Endometrium (tissue), 2 donors: ENCODE results near the gene ATP10A.

Experiments used
- FAIRE-seq: peaks from 2 replicates; lab custom pipeline; 2012; peaks lifted over from hg19 to GRCh38; lab: Jason Lieb, UNC
- donor health status: control.
- donor health status: control.

Gene ATP10A

DNA sequence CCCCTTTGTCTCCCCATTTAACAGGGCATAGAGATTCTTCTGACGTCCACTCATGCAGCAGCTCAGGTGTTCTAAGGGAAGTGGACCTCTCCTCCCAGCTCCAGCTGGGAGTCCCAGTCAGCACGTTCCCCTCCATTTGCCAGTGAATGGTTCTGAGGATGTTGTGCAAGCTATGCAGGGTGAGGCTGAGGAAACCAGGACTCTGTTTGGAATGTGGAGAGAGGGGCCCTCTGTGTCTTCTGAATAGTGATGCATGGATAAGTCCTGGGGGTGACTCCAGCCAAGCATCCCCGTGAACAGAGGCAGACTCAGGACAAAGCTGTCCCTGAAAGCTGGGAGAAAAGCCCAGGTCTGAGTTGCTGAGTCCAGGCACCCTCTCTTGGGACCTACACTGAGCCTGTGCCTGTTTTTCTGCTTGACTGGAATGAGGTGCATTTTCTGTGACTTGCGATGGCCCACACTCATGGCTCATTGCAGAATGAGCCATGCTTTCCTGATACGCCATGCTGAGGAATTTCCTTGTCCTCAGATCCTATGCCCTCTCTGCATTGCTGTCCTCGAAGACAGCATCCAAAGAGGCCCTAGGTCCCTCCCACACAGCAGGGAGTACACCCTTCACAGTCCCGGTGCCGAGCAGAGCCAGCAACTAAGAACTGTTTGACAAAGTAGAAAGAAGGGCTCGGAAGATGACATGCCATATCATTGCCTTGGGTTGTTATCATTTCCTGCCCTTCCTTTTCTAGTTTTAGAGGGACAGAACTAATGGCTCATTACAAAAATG lies 185.2 kb downstream of the ATP10A start:
- FAIRE-seq = no peak

DNA sequence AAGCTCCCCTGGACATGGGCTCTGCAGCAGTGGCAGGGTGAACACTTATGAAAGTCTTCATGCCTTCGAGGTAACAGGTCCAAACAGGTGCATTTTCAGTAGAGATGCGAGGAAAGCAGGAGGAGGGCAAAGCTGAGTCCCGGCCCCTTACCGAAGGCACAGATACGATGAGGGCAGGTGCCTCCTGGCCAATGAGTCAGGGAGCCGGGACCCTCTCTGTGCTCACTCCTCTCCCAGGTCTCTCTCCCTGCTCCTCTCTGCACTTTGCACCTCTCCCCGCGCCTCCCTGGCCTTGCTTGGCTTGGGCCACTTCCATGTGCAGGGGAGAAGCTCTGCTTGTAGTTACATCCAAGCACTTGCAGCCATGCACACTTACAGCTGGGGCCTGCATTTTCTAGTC lies 187.1 kb downstream of the ATP10A start:
- FAIRE-seq = no peak

DNA sequence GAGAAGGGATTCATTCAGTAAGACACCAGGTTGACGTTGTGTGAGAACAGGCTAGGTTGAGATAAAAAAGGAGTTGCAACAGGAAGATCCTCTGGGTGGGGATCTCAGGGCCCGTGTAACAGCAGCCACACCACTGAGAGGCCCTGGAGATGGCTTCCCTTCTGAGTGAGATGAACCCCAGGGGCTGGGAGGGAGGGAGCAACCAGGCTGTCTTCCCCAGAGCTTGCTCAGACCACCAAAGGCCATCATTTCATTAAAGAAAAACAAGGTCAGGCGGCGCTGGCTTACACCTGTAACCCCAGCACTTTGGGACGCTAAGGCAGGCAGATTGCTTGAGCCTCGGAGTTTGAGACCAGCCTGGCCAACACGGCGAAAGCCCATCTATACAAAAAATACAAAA lies 187.7 kb downstream of the ATP10A start:
- no peak for FAIRE-seq

DNA sequence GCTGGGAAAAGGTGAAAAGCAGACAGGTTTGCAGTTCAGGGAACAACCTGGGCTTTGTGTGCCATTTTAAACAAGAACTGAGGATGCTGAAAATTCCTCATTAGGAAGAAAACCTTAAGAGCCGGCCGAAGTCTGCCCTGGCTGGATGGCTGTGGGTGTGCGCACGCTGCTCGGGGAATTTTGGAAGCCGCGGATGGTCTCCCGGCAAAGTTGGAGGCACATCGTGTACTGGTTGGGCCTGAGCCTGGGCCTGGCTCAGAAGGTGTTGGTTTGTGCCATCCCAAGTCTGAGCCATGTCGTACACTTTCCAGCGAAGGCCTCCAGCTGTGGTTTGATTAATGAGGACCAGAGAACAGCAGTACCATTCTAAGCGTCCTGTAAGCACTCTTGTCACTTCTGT lies 188.2 kb downstream of the ATP10A start:
- no peak for FAIRE-seq

DNA sequence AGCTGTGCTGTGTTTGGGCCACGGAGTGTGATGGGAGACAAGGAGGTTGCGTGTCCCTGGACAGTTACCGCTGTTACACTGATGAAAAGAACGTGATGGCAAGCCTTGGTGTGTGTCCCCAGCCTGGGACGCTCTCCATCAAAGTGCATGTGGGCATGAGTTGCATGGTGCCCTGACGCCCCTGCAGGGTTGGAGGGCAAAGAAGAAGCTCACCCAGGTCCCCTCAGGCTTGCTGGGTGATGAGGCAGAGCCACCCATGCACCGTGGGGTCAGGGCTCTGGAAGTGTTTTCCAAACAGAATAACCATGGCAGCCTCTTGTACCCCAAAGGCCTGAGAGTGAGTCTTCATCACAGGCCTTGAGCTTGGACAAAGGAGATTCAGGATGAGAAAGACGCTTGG lies 189.2 kb downstream of the ATP10A start:
- no peak for FAIRE-seq

GRCh38 chr15:25673351-25673750 lies 189.8 kb downstream of the ATP10A start:
- no peak for FAIRE-seq

DNA sequence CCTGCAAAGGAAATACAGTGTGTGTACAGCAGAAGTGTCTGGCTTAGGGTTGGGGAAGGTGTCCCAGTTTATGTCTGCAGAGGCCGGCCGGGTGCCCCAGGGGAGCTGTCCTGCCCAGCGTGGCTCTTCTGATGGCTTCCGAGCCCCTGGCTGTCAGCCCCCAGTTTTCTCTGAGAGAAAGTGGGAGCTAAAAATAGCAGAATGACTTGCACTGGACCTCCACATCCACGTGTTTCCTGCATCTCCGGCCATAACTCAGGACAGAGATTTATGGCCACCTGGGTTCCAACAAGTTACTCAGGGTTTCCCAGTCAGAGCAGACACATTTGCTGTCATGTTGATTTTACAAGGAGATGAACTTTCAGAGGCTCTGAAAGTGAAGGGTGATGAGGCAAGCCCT lies 192.0 kb downstream of the ATP10A start:
- FAIRE-seq = no peak

GRCh38 chr15:25670621-25671020 lies 192.5 kb downstream of the ATP10A start:
- FAIRE-seq = no peak

DNA sequence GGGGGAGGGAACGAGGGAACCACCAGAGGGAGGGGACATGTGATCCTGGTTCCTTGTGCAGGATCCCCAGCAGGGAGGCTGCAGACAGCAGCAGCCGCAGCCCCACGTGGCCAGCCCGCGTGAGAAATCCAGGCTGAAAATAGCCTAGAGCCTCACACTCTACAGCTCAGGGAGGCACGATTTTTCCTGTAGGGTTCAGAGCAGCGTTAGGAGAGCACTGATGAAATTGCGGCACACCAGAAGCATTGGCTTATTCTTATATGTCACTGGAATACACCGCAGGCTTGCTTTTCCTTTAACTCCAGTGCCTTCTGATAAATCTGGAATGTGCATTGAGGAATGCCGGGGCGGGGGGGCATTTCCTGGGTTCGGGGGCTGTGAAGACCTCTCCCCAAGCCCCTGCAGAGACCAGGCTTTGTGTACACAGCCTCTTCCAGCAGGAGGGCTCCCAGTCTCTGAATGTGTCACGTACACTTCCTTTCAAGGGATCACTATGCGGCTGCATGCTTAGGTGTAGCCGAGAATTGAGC lies 193.0 kb downstream of the ATP10A start:
- FAIRE-seq = no peak

DNA sequence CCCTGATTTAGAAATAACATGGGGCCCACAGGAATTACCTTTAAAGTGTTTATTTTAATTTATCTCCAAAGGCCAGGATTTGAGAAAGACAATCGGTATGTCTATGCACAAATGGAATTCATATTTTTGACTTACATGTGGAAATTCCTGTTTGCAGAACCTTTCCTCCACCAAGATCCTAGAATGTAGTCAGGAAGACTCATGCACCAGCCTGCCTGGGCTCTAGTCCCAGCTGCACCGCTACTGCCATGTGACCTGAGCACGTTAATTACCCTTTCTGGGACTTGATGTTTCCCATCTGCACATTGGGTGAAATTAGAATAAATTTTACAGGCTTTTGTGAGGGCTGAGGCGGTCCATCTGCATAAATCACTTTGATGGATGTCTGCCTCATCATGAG lies 194.2 kb downstream of the ATP10A start:
- no peak for FAIRE-seq

DNA sequence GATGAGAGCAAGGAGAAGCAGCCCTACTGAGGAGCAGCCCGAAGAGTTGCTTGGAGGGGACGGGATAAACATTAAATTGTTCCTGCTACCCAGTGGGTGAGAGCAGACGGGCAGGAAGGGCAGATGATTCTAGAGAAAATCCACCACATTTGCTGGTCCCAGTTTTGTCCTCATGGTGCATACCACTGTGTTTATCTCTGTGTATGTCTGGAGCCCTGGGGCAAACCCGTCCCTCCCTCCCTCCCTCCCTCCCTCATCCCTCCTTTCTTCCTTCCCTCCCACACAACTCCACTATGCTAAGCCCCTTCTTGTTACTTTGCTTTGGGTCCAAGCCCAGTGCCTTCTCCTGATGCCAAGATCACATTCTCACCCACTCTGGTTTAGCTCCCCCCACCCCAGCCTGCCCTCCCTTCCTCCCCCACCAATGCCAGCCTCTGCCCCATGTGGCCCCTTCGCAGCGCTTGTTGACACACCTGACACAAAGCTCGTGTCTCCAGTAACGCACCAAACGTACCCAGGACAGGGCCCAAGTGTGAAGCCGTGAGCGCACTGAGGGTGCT lies 194.8 kb downstream of the ATP10A start:
- FAIRE-seq = no peak

DNA sequence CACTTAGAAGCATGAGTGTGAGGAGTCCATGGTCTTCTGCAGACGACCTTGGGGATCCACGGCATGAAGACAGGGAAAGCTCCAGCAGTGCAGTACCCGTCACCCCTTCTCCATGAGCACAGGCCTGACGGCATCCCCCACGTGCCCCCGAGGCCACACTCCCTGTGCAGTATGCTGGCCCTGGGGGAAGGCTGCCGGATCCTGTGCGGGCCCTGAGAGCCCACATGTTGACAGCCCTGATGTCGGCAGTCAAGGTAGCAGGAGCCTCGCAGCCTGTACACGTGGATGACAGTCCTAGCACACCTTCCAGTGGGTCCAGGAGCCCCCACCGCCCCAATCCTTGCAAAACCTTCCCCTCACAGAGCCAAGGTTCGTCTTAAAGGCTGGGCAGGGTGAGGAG lies 195.3 kb downstream of the ATP10A start:
- FAIRE-seq = no peak

DNA sequence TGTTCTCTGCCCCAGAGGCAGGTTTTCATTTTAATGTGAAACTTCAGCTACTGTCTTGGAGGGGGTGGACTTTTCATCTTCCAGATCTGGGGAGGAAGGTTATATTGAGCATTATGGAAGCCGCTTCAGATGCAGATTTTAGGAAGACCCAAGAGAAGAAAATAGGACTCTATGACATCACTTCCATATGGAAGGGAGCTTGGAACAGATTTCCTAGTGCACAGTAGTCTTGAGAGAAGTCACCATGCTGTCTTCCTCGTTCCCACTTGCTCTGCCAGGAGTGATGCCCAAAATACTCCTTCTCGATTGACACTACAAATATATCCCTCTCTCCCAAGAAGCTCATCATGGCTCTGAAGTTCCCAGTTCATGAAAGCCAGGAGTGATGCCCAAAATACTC lies 197.2 kb downstream of the ATP10A start:
- no peak for FAIRE-seq

- FAIRE-seq = no peak
Measured at GRCh38 chr15:25664761-25665160, 198.4 kb downstream of the ATP10A start.

- no peak for FAIRE-seq
Measured at GRCh38 chr15:25663515-25663914, 199.6 kb downstream of the ATP10A start.

DNA sequence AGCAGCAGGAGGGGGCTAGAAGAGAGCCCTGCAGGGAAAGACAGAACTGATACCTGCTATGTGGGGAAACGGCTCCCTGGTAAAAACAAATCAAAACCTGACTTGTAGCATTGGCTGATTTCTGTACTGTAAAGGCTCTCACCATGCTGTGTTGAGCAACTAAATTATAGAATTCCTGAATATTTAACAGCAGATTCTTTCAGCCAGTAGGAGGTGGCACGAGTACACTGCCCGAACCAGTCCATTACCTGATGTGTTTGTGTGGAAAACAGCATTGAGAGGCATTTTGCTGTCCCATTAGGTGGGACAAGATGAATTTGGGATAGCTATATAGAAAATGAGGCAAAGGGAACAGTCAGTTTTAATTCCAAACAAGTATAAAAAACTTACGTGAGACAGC lies 201.2 kb downstream of the ATP10A start:
- FAIRE-seq = no peak

DNA sequence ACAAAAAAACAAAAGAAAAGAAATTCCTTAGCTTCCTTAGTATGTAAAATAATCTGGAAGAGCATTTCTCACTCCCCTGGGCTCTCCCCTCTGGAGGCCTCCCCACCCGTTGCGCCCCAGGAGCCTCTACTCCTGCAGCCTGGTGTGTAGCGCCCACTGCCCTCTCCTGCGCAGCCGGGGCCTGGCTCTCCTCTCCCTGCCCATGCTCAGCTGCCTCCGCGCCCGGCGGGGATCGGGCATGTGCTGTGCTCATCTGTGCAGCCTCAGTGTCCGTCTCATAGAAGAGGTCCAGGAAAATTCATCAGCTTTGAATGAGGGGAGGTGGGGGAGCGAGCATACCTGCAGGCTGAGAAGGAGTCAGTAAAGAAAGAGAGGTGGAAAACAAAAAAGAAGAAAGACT lies 203.9 kb downstream of the ATP10A start:
- no peak for FAIRE-seq

GRCh38 chr15:25658560-25658959 lies 204.6 kb downstream of the ATP10A start:
- no peak for FAIRE-seq

DNA sequence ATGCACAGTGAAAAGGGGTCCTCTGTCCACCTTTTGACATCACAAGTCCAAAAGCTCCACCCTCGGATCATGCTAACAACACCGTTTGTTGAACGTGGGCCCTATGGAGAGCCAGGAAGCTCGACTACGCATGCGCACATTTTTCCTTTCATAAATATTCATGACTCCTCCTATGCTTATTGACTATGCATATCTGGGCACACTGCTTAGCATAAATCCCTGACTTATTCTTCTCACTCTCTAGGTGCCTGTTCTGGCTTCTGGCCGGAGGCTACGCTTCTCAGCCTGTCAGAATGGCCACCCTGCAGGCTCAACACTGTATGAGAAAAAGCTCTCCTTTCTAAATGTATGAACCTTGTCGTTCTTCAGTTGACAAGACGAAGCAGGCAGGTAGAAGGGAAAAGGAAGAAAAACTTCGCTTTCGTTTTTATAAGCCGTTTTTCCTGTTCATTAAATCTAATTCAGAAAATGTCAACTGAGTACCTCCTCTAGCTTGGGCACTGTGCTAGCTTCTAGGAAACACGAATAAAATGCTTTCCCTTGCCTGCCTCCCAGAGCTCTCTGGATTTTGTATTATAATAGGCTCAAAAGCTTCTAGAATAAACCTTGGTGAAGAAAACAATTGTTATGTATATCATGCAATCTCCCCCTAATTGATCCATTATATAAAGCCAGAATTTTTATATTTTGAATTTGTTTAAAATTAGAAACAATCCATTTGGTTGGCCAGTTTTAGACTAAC lies 207.7 kb downstream of the ATP10A start:
- no peak for FAIRE-seq

DNA sequence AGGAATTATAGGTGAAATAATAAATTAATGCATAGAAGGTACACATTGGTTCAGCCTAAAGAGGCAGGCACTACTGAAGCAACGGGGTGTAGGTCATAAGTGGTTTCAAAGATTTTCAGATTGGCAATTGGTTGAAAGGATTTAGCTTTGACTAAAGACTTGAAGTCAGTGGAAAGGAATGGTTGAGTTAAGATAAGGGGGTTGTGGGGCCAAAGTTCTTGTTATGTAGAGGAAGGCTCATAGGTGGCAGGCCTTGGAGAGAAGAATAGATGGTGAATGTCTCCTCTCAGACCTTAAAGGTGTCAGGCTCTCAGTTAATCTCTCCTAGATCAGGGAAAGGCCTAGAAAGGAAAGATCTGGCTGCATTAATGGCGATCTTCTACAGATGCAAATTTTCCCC lies 209.8 kb downstream of the ATP10A start:
- no peak for FAIRE-seq

DNA sequence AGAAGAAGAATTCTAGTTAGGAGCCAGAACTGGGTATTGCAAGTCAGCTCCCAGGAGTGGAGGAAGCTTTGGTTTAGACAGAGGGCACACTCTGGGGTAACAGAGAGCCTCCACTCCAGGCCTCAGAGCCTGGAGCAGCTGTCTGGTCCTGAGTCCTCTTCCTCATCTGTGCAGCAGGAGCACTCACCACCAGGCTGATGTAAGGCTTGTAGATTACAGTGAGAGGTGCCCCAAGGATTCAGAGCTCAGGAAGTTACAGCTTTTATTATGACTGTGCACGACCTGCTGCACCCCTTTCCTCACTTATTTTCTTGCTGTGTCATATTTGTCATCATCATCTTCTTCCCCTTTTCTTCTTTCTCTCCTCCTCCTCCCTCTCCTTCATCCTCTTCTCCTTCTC lies 210.4 kb downstream of the ATP10A start:
- no peak for FAIRE-seq

GRCh38 chr15:25649390-25649789 lies 213.7 kb downstream of the ATP10A start:
- no peak for FAIRE-seq

DNA sequence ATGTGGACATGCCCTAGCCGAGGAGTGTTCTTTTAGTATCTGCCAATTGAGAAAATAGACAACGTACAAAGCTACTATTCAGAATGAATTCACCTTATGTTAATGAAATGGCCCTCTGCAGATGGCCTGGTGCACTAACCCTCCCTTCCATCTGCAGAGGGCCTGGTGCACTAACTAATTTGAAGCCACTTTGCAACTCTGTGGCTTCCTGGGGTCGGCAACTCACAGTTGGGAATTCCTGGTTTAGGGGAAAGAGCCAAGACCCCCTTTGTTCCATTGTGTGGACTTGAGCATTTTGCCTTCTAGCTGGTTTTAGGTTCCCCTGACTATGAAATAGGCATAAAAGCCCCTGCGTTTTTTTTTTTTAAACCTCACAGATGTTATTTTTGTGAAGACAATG lies 220.0 kb downstream of the ATP10A start:
- no peak for FAIRE-seq
